Endodermal cell (in vitro differentiated cells): ENCODE results near the gene ME3. TPM values are rescaled to one million over a fixed set of nuclear protein-coding genes. Genes with fewer than 3 reads are reported as not detected.

Source experiments
- DNase-seq: peaks from one replicate; pipeline ENCODE4 v3.0.0-alpha.2; 2017
- H3K27ac ChIP-seq: 2 replicates; pipeline ENCODE4 v1.5.1; 2013; ENCODE audit warnings: mild to moderate bottlenecking, low read depth, low read length, moderate library complexity
- H3K27me3 ChIP-seq: 2 replicates; pipeline ENCODE4 v1.6.1; 2013; ENCODE audit warnings: mild to moderate bottlenecking, low read length, moderate library complexity; ENCODE audit not compliant: insufficient read depth, control insufficient read depth, poor library complexity, severe bottlenecking
- H3K36me3 ChIP-seq: 2 replicates; pipeline ENCODE4 v1.7.0; 2013; ENCODE audit warnings: mild to moderate bottlenecking, low read length, moderate library complexity; ENCODE audit not compliant: control insufficient read depth, insufficient read depth
- H3K4me1 ChIP-seq: one replicate; pipeline ENCODE4 v1.7.0; 2013; ENCODE audit warnings: low read length; ENCODE audit not compliant: control insufficient read depth, insufficient read depth
- H3K4me3 ChIP-seq: 2 replicates; pipeline ENCODE4 v1.5.1; 2013; ENCODE audit warnings: mild to moderate bottlenecking, low read length, moderate library complexity
- H3K9ac ChIP-seq: 2 replicates; pipeline ENCODE4 v1.6.1; 2013; ENCODE audit warnings: mild to moderate bottlenecking, low read length, moderate library complexity; ENCODE audit not compliant: poor library complexity, severe bottlenecking; ENCODE audit errors: extremely low read depth
- H3K9me3 ChIP-seq: 2 replicates; pipeline ENCODE4 v1.6.1; 2013; ENCODE audit warnings: mild to moderate bottlenecking, low read length, moderate library complexity; ENCODE audit not compliant: control insufficient read depth
- H3K27ac Mint-ChIP-seq: 2 replicates; pipeline ENCODE4 v1.8.0; 2020; ENCODE audit warnings: mixed read lengths
- H3K27me3 Mint-ChIP-seq: 2 replicates; pipeline ENCODE4 v1.8.0; 2021; ENCODE audit warnings: mild to moderate bottlenecking, mixed read lengths; ENCODE audit not compliant: insufficient read depth
- H3K36me3 Mint-ChIP-seq: 2 replicates; pipeline ENCODE4 v1.8.0; 2020; ENCODE audit warnings: low read depth, mixed read lengths
- H3K4me1 Mint-ChIP-seq: 2 replicates; pipeline ENCODE4 v1.8.0; 2020; ENCODE audit warnings: mixed read lengths
- H3K4me3 Mint-ChIP-seq: 2 replicates; pipeline ENCODE4 v1.8.0; 2020; ENCODE audit warnings: mild to moderate bottlenecking, moderate library complexity, mixed read lengths
- H3K9me3 Mint-ChIP-seq: 2 replicates; pipeline ENCODE4 v1.8.0; 2020; ENCODE audit warnings: mild to moderate bottlenecking, mixed read lengths
- WGBS, 2 experiments: methylation state at CpG; one replicate each; pipeline versions ENCODE4 v1.1.5 to v1.1.7; 2013; ENCODE audit warnings: missing lambda C conversion rate in 2 of 2, mixed read lengths in 1 of 2; ENCODE audit not compliant: insufficient coverage in 1 of 2, insufficient read length in 1 of 2; 5-methylcytosine and 5-hydroxymethylcytosine counted together
- total RNA-seq, 2 donors: library from RNA; stranded (reverse); fragmentation: NEBNext Ultra II Directional in 1 of 2; extraction: Animal tissue kit (Norgen Biotek cat#: 25700) in 1 of 2; gene quantifications; 2 replicates in 1 of 2; 3 replicates in 1 of 2; pipeline ENCODE4 v1.2.1, GENCODE V29; 2021
- TF ChIP-seq, protein P1 (sequence below): fragments of 200-600 bp; sonication (generic); conservative IDR thresholded peaks from 2 replicates; pipeline ENCODE4 v1.5.0; 2021; ENCODE audit warnings: antibody characterized with exemption, mild to moderate bottlenecking

The ME3 gene
- total RNA-seq, 2 donors from 2014 or later = 1.2 to 1.3 TPM

- peak; percentile 15 for DNase-seq
- WGBS, 2 experiments = 89 to 95% methylated on average over 4 of the region's 4 CpGs
- Histone ChIP-seq H3K27ac (no peak overlapping the region), H3K36me3 (peaks cover 12% of the 10 kb centered on the region), H3K4me3 (no peak overlapping the region), H3K9me3 (peaks cover 25% of the 10 kb centered on the region), H3K9ac (no peak overlapping the region), H3K4me1 (peaks cover 7% of the 10 kb centered on the region), H3K27me3 (no peaks in the 10 kb centered on the region)
- H3K4me1 Mint-ChIP-seq = peaks cover 11% of the 10 kb centered on the region
- H3K27me3 Mint-ChIP-seq = no peaks in the 10 kb centered on the region
- TF ChIP-seq, protein P1, sequence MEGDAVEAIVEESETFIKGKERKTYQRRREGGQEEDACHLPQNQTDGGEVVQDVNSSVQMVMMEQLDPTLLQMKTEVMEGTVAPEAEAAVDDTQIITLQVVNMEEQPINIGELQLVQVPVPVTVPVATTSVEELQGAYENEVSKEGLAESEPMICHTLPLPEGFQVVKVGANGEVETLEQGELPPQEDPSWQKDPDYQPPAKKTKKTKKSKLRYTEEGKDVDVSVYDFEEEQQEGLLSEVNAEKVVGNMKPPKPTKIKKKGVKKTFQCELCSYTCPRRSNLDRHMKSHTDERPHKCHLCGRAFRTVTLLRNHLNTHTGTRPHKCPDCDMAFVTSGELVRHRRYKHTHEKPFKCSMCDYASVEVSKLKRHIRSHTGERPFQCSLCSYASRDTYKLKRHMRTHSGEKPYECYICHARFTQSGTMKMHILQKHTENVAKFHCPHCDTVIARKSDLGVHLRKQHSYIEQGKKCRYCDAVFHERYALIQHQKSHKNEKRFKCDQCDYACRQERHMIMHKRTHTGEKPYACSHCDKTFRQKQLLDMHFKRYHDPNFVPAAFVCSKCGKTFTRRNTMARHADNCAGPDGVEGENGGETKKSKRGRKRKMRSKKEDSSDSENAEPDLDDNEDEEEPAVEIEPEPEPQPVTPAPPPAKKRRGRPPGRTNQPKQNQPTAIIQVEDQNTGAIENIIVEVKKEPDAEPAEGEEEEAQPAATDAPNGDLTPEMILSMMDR = no peak
- no peaks in the 10 kb centered on the region for H3K9me3 Mint-ChIP-seq
- no peak overlapping the region for H3K4me3 Mint-ChIP-seq
- H3K36me3 Mint-ChIP-seq = no peaks in the 10 kb centered on the region
- H3K27ac Mint-ChIP-seq = no peak overlapping the region
Measured at GRCh38 chr11:86507249-86507845, 165.1 kb downstream of the ME3 start.

DNA sequence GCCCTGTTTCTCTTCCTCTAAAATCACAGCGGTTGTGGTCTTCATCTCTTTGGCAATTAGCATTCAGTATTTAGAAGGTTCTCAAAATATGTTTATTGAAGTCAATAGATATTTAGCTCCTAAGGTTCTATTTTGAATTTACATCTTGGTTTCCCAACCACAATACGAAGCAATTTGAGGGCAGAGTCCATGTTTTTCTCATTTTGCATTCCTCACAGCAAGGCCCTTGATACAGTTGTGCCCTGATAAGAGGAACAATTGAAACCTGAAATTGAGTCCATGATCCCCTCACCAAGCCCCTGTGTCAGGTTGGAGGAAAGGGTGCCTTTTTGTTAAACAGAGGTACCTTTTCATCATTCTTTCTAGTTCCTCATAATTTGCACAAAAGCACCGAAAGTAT, 166.2 kb downstream of the ME3 start:
- 93 to 94% methylated on average over 2 to 3 of the region's 3 CpGs for WGBS, 2 experiments

GRCh38 chr11:86503131-86503530, 169.3 kb downstream of the ME3 start:
- Histone ChIP-seq H3K4me1 (peaks cover 16% of the 10 kb centered on the region), H3K36me3 (no peaks in the 10 kb centered on the region), H3K9me3 (no peaks in the 10 kb centered on the region), H3K27ac (no peak overlapping the region), H3K27me3 (no peaks in the 10 kb centered on the region), H3K9ac (no peak overlapping the region), H3K4me3 (no peak overlapping the region)
- no peaks in the 10 kb centered on the region for H3K9me3 Mint-ChIP-seq
- no peak for DNase-seq
- no peak overlapping the region for H3K4me3 Mint-ChIP-seq
- WGBS, 2 experiments = 88 to 93% methylated on average over 2 to 4 of the region's 4 CpGs
- no peaks in the 10 kb centered on the region for H3K27me3 Mint-ChIP-seq
- peaks cover 16% of the 10 kb centered on the region for H3K4me1 Mint-ChIP-seq
- H3K36me3 Mint-ChIP-seq = no peaks in the 10 kb centered on the region
- TF ChIP-seq, protein P1 = no peak
- H3K27ac Mint-ChIP-seq = no peak overlapping the region

More for the DNA sequence above, 166.2 kb downstream of the ME3 start:
- peaks cover 5% of the 10 kb centered on the region for H3K36me3 ChIP-seq
- TF ChIP-seq, protein P1 = no peak
- H3K36me3 Mint-ChIP-seq = no peaks in the 10 kb centered on the region
- no peak overlapping the region for H3K4me3 Mint-ChIP-seq
- no peak overlapping the region for H3K4me3 ChIP-seq
- H3K9ac ChIP-seq = no peak overlapping the region
- no peaks in the 10 kb centered on the region for H3K9me3 Mint-ChIP-seq
- no peak for DNase-seq
- H3K4me1 ChIP-seq = peaks cover 7% of the 10 kb centered on the region
- no peaks in the 10 kb centered on the region for H3K27me3 ChIP-seq
- no peak overlapping the region for H3K27ac ChIP-seq
- H3K9me3 ChIP-seq = peaks cover 13% of the 10 kb centered on the region
- no peaks in the 10 kb centered on the region for H3K27me3 Mint-ChIP-seq
- no peak overlapping the region for H3K27ac Mint-ChIP-seq
- peaks cover 11% of the 10 kb centered on the region for H3K4me1 Mint-ChIP-seq
